OCI-LY3 (cell line): ENCODE results near the gene CTTNBP2NL.
"Not testable (repeated sequence)": the region's sequence is repeated elsewhere in the genome, so short reads cannot be mapped to it uniquely, and the experiment has no call there.

Experiments used
- CTCF ChIP-seq: fragments of 200-600, 300-600 bp; sonication (generic); IDR thresholded peaks from 2 replicates; pipeline ENCODE4 v1.5.1; 2014; ENCODE audit warnings: antibody characterized with exemption, low read length, low read depth
- EZH2phosphoT487 ChIP-seq: fragments of 200-600 bp; shearing (Covaris generic); IDR thresholded peaks from 2 replicates; pipeline ENCODE4 v1.6.1; 2018; ENCODE audit warnings: antibody characterized with exemption, mixed run types, low read depth

- not testable (repeated sequence) for TF ChIP-seq CTCF, EZH2phosphoT487
Measured at GRCh38 chr1:112451301-112451700, 55.3 kb downstream of the CTTNBP2NL start.
